COR-L47 (cell line): ENCODE measurements around the gene TDRD7.

Experiments
- DNase-seq: peaks from one replicate; lab custom pipeline; 2025; lab: John Stamatoyannopoulos, UW

The TDRD7 gene

GRCh38 chr9:97386733-97387503 lies 25.0 kb upstream of the TDRD7 start:
- DNase-seq, result no peak

GRCh38 chr9:97387504-97387886 lies 24.4 kb upstream of the TDRD7 start:
- no peak for DNase-seq

- no peak for DNase-seq
Observed at GRCh38 chr9:97387936-97388684, 23.8 kb upstream of the TDRD7 start.

- no peak for DNase-seq
Observed at GRCh38 chr9:97388721-97389238, 23.1 kb upstream of the TDRD7 start.

- DNase-seq, result no peak
Observed at GRCh38 chr9:97389249-97389648, 22.6 kb upstream of the TDRD7 start.

GRCh38 chr9:97390791-97391406 lies 21.0 kb upstream of the TDRD7 start:
- no peak for DNase-seq

- no peak for DNase-seq
Observed at GRCh38 chr9:97394881-97395280, 17.0 kb upstream of the TDRD7 start.

- no peak for DNase-seq
Observed at GRCh38 chr9:97395745-97396144, 16.2 kb upstream of the TDRD7 start.

- no peak for DNase-seq
Observed at GRCh38 chr9:97396256-97396655, 15.6 kb upstream of the TDRD7 start.

GRCh38 chr9:97397220-97397619 lies 14.7 kb upstream of the TDRD7 start:
- no peak for DNase-seq

GRCh38 chr9:97398999-97399758 lies 12.7 kb upstream of the TDRD7 start:
- DNase-seq, result no peak

GRCh38 chr9:97403746-97404316 lies 8.1 kb upstream of the TDRD7 start:
- no peak for DNase-seq

GRCh38 chr9:97405551-97405950 lies 6.3 kb upstream of the TDRD7 start:
- no peak for DNase-seq

- no peak for DNase-seq
Observed at GRCh38 chr9:97406620-97407177, 5.2 kb upstream of the TDRD7 start.

GRCh38 chr9:97408562-97408961 lies 3.3 kb upstream of the TDRD7 start:
- no peak for DNase-seq

GRCh38 chr9:97411440-97411788 lies 482 bp upstream of the TDRD7 start:
- no peak for DNase-seq

- DNase-seq, result no peak
Observed at GRCh38 chr9:97412626-97413385, 910 bp downstream of the TDRD7 start.

GRCh38 chr9:97413462-97413861 lies 1.6 kb downstream of the TDRD7 start:
- no peak for DNase-seq

GRCh38 chr9:97415146-97415545 lies 3.2 kb downstream of the TDRD7 start:
- no peak for DNase-seq

GRCh38 chr9:97418880-97419279 lies 7.0 kb downstream of the TDRD7 start:
- no peak for DNase-seq
